GM18517 (cell line): ENCODE data around the gene TFF3.
"Not testable (repeated sequence)": the region's sequence is repeated elsewhere in the genome, so short reads cannot be mapped to it uniquely, and the experiment has no call there.

Source experiments
- ATAC-seq: cut with Tn5 transposase; IDR thresholded peaks from one replicate; pipeline ENCODE4 v1.9.1; 2021; ENCODE audit warnings: mild to moderate bottlenecking, moderate library complexity; ENCODE audit not compliant: unreplicated experiment

Gene TFF3

GRCh38 chr21:42306366-42307035, 8.7 kb downstream of the TFF3 start:
- ATAC-seq = no peak

- ATAC-seq = no peak
These were observed 9.5 kb downstream of the TFF3 start for GRCh38 chr21:42305707-42306147.

- no peak for ATAC-seq
These were observed 10.4 kb downstream of the TFF3 start for GRCh38 chr21:42304556-42305454.

GRCh38 chr21:42303443-42303842, 11.8 kb downstream of the TFF3 start:
- no peak for ATAC-seq

GRCh38 chr21:42302794-42303193, 12.4 kb downstream of the TFF3 start:
- no peak for ATAC-seq

- ATAC-seq = no peak
These were observed 13.0 kb downstream of the TFF3 start for GRCh38 chr21:42302076-42302650.

- ATAC-seq = no peak
These were observed 13.7 kb downstream of the TFF3 start for GRCh38 chr21:42301371-42302075.

- ATAC-seq = no peak
These were observed 14.3 kb downstream of the TFF3 start for GRCh38 chr21:42300956-42301355.

- no peak for ATAC-seq
These were observed 15.1 kb downstream of the TFF3 start for GRCh38 chr21:42300045-42300583.

- no peak for ATAC-seq
These were observed 15.7 kb downstream of the TFF3 start for GRCh38 chr21:42299324-42300044.

- ATAC-seq = no peak
These were observed 16.6 kb downstream of the TFF3 start for GRCh38 chr21:42298657-42299056.

- ATAC-seq = no peak
These were observed 17.0 kb downstream of the TFF3 start for GRCh38 chr21:42298237-42298636.

- ATAC-seq = no peak
These were observed 17.8 kb downstream of the TFF3 start for GRCh38 chr21:42297377-42297776.

GRCh38 chr21:42296501-42296900, 18.7 kb downstream of the TFF3 start:
- ATAC-seq = no peak

- ATAC-seq = no peak
These were observed 19.4 kb downstream of the TFF3 start for GRCh38 chr21:42295845-42296244.

- no peak for ATAC-seq
These were observed 20.8 kb downstream of the TFF3 start for GRCh38 chr21:42294273-42294880.

- ATAC-seq = no peak
These were observed 21.4 kb downstream of the TFF3 start for GRCh38 chr21:42293649-42294272.

- ATAC-seq = not testable (repeated sequence)
These were observed 22.6 kb downstream of the TFF3 start for GRCh38 chr21:42292563-42293142.
